NK-92 treated with Interleukin-12 subunit alpha and Interleukin-12 subunit beta, amount 100 ng/mL, for 24 hours (cell line): ENCODE measurements around the gene PCSK2.

Source experiments
- DNase-seq: peaks from one replicate; lab custom pipeline; 2025; lab: John Stamatoyannopoulos, UW

The PCSK2 gene

GRCh38 chr20:17339000-17339399 lies 112.2 kb downstream of the PCSK2 start:
- no peak for DNase-seq

- DNase-seq, result no peak
Observed at GRCh38 chr20:17343091-17343490, 116.3 kb downstream of the PCSK2 start.

GRCh38 chr20:17343656-17344452 lies 117.0 kb downstream of the PCSK2 start:
- no peak for DNase-seq

- DNase-seq, result no peak
Observed at GRCh38 chr20:17344790-17345189, 118.0 kb downstream of the PCSK2 start.

- DNase-seq, result no peak
Observed at GRCh38 chr20:17345321-17345720, 118.5 kb downstream of the PCSK2 start.

GRCh38 chr20:17350321-17350720 lies 123.5 kb downstream of the PCSK2 start:
- DNase-seq, result no peak

- no peak for DNase-seq
Observed at GRCh38 chr20:17357238-17357637, 130.4 kb downstream of the PCSK2 start.

GRCh38 chr20:17358854-17359253 lies 132.0 kb downstream of the PCSK2 start:
- DNase-seq, result no peak

GRCh38 chr20:17364681-17365080 lies 137.8 kb downstream of the PCSK2 start:
- no peak for DNase-seq

- no peak for DNase-seq
Observed at GRCh38 chr20:17365831-17366230, 139.0 kb downstream of the PCSK2 start.

- no peak for DNase-seq
Observed at GRCh38 chr20:17369506-17369905, 142.7 kb downstream of the PCSK2 start.

GRCh38 chr20:17372806-17373440 lies 146.1 kb downstream of the PCSK2 start:
- no peak for DNase-seq

GRCh38 chr20:17374086-17374485 lies 147.2 kb downstream of the PCSK2 start:
- no peak for DNase-seq

GRCh38 chr20:17376031-17376430 lies 149.2 kb downstream of the PCSK2 start:
- no peak for DNase-seq

GRCh38 chr20:17377231-17377630 lies 150.4 kb downstream of the PCSK2 start:
- no peak for DNase-seq

- no peak for DNase-seq
Observed at GRCh38 chr20:17379651-17380050, 152.8 kb downstream of the PCSK2 start.

GRCh38 chr20:17380801-17381200 lies 154.0 kb downstream of the PCSK2 start:
- DNase-seq, result no peak

- DNase-seq, result no peak
Observed at GRCh38 chr20:17381724-17382123, 154.9 kb downstream of the PCSK2 start.

GRCh38 chr20:17385798-17386197 lies 159.0 kb downstream of the PCSK2 start:
- no peak for DNase-seq

- DNase-seq, result no peak
Observed at GRCh38 chr20:17390655-17391054, 163.8 kb downstream of the PCSK2 start.

- DNase-seq, result no peak
Observed at GRCh38 chr20:17391127-17391771, 164.4 kb downstream of the PCSK2 start.

GRCh38 chr20:17394411-17394810 lies 167.6 kb downstream of the PCSK2 start:
- DNase-seq, result no peak

GRCh38 chr20:17395729-17396128 lies 168.9 kb downstream of the PCSK2 start:
- no peak for DNase-seq
